Trophoblast cell (in vitro differentiated cells and primary cell): ENCODE data around the gene ABL2.
A peak's percentile ranks its signal among the peaks of the same experiment; 100 is the strongest.

ENCODE experiments used
- DNase-seq, 2 donors: peaks; one replicate each; pipeline ENCODE4 v3.0.0-alpha.2; 2016
- H2AFZ ChIP-seq: 2 replicates; pipeline ENCODE4 v1.6.1; 2013; ENCODE audit warnings: low read length, moderate library complexity, mild to moderate bottlenecking; ENCODE audit not compliant: insufficient read depth, poor library complexity
- H2AK5ac ChIP-seq: 2 replicates; pipeline ENCODE4 v1.6.1; 2013; ENCODE audit warnings: mild to moderate bottlenecking, low read length
- H2BK120ac ChIP-seq: 2 replicates; pipeline ENCODE4 v1.6.1; 2013; ENCODE audit warnings: low read length, mild to moderate bottlenecking, moderate library complexity; ENCODE audit not compliant: insufficient read depth, poor library complexity
- H2BK12ac ChIP-seq: 2 replicates; pipeline ENCODE4 v1.6.1; 2013; ENCODE audit warnings: mild to moderate bottlenecking, low read length, moderate library complexity
- H2BK5ac ChIP-seq: 2 replicates; pipeline ENCODE4 v1.6.1; 2013; ENCODE audit warnings: low read length, low read depth, moderate library complexity, mild to moderate bottlenecking; ENCODE audit not compliant: poor library complexity
- H3K14ac ChIP-seq: 2 replicates; pipeline ENCODE4 v1.6.1; 2013; ENCODE audit warnings: mild to moderate bottlenecking, low read length
- H3K18ac ChIP-seq: 2 replicates; pipeline ENCODE4 v1.6.1; 2013; ENCODE audit warnings: mild to moderate bottlenecking, low read length
- H3K23ac ChIP-seq: 2 replicates; pipeline ENCODE4 v1.6.1; 2013; ENCODE audit warnings: low read length
- H3K27ac ChIP-seq: 2 replicates; pipeline ENCODE4 v1.5.1; 2013; ENCODE audit warnings: low read depth, mild to moderate bottlenecking, inconsistent platforms, low read length, moderate library complexity
- H3K27me3 ChIP-seq: 2 replicates; pipeline ENCODE4 v1.6.1; 2013; ENCODE audit warnings: inconsistent platforms, mild to moderate bottlenecking, low read length, moderate library complexity; ENCODE audit not compliant: insufficient read depth
- H3K36me3 ChIP-seq, 2 experiments: 1 replicate in 1 of 2; 2 replicates in 1 of 2; pipeline ENCODE4 v1.6.1; 2013; ENCODE audit warnings: low read length in 2 of 2, mild to moderate bottlenecking in 2 of 2, moderate library complexity in 1 of 2; ENCODE audit not compliant: insufficient read depth in 2 of 2, control insufficient read depth in 1 of 2
- H3K4ac ChIP-seq: 2 replicates; pipeline ENCODE4 v1.6.1; 2013; ENCODE audit warnings: low read depth, mild to moderate bottlenecking, low read length, moderate library complexity
- H3K4me1 ChIP-seq, 2 experiments: 1 replicate in 1 of 2; 2 replicates in 1 of 2; pipeline ENCODE4 v1.6.1; 2013; ENCODE audit warnings: low read length in 2 of 2, mild to moderate bottlenecking in 2 of 2, moderate library complexity in 1 of 2; ENCODE audit not compliant: insufficient read depth in 2 of 2, control insufficient read depth in 1 of 2
- H3K4me2 ChIP-seq: 2 replicates; pipeline ENCODE4 v1.6.1; 2013; ENCODE audit warnings: inconsistent platforms, mild to moderate bottlenecking, low read length, moderate library complexity
- H3K4me3 ChIP-seq: 2 replicates; pipeline ENCODE4 v1.5.1; 2013; ENCODE audit warnings: mild to moderate bottlenecking, low read depth, low read length, inconsistent platforms
- H3K79me1 ChIP-seq: one replicate; pipeline ENCODE4 v1.6.1; 2013; ENCODE audit warnings: low read length
- H3K79me2 ChIP-seq: 2 replicates; pipeline ENCODE4 v1.6.1; 2013; ENCODE audit warnings: low read length, mild to moderate bottlenecking; ENCODE audit not compliant: control insufficient read depth, insufficient read depth, poor library complexity
- H3K9ac ChIP-seq: 2 replicates; pipeline ENCODE4 v1.6.1; 2013; ENCODE audit warnings: mild to moderate bottlenecking, low read length
- H3K9me3 ChIP-seq: 2 replicates; pipeline ENCODE4 v1.6.1; 2013; ENCODE audit warnings: low read depth, mild to moderate bottlenecking, control low read depth, inconsistent platforms, low read length; ENCODE audit not compliant: insufficient read depth
- H4K12ac ChIP-seq: 2 replicates; pipeline ENCODE4 v1.6.1; 2013; ENCODE audit warnings: low read depth, mild to moderate bottlenecking, low read length, moderate library complexity
- H4K8ac ChIP-seq: 2 replicates; pipeline ENCODE4 v1.6.1; 2013; ENCODE audit warnings: low read depth, mild to moderate bottlenecking, low read length, moderate library complexity
- H4K91ac ChIP-seq: one replicate; pipeline ENCODE4 v1.6.1; 2013; ENCODE audit warnings: low read depth, mild to moderate bottlenecking, low read length, moderate library complexity
- WGBS: extraction: QIAGEN DNeasy Blood & Tissue Kit; methylation state at CpG from one replicate; pipeline ENCODE4 v1.1.7; 2013; ENCODE audit warnings: missing lambda C conversion rate; ENCODE audit not compliant: insufficient read length, insufficient coverage; ENCODE audit errors: extremely low coverage; 5-methylcytosine and 5-hydroxymethylcytosine counted together

ABL2 gene

GRCh38 chr1:179128520-179128919, 101.0 kb downstream of the ABL2 start:
- no peaks in the 10 kb centered on the region for H3K4me1 ChIP-seq
- no peak overlapping the region for H3K4ac ChIP-seq
- H3K79me1 ChIP-seq: no peaks in the 10 kb centered on the region
- H4K12ac ChIP-seq: no peak overlapping the region
- no peak overlapping the region for H2BK5ac ChIP-seq
- H4K8ac ChIP-seq: no peak overlapping the region
- no peak overlapping the region for H2BK12ac ChIP-seq
- H3K79me2 ChIP-seq: no peaks in the 10 kb centered on the region
- no peak overlapping the region for H3K4me3 ChIP-seq
- no peak for DNase-seq
- H3K23ac ChIP-seq: no peak overlapping the region
- no peak overlapping the region for H3K9ac ChIP-seq
- H3K9me3 ChIP-seq: no peaks in the 10 kb centered on the region
- no peak overlapping the region for H3K4me2 ChIP-seq
- H3K18ac ChIP-seq: no peak overlapping the region
- no peak overlapping the region for H4K91ac ChIP-seq
- no peak overlapping the region for H3K14ac ChIP-seq
- no peaks in the 10 kb centered on the region for H3K27me3 ChIP-seq
- no peak overlapping the region for H2AFZ ChIP-seq
- no CpG with 5 or more reads among the region's 4 CpGs for WGBS
- H3K36me3 ChIP-seq: peaks cover 5 to 10% of the 10 kb centered on the region in 2 experiments
- no peak overlapping the region for H2AK5ac ChIP-seq
- no peak overlapping the region for H3K27ac ChIP-seq
- H2BK120ac ChIP-seq: no peak overlapping the region

GRCh38 chr1:179127163-179127895, 102.1 kb downstream of the ABL2 start:
- Histone ChIP-seq H4K12ac (peak overlapping the region; percentile 54), H3K4ac (no peak overlapping the region), H3K18ac (no peak overlapping the region), H2BK5ac (no peak overlapping the region), H3K4me2 (no peak overlapping the region), H3K79me2 (no peaks in the 10 kb centered on the region), H3K36me3 (peaks cover 5 to 11% of the 10 kb centered on the region in 2 experiments), H3K27ac (no peak overlapping the region), H3K23ac (no peak overlapping the region), H3K9me3 (no peaks in the 10 kb centered on the region), H3K14ac (no peak overlapping the region), H2AFZ (no peak overlapping the region), H3K4me1 (no peaks in the 10 kb centered on the region), H2BK12ac (no peak overlapping the region), H3K9ac (no peak overlapping the region), H3K79me1 (no peaks in the 10 kb centered on the region), H2AK5ac (no peak overlapping the region), H4K91ac (no peak overlapping the region), H2BK120ac (no peak overlapping the region), H3K4me3 (no peak overlapping the region), H3K27me3 (no peaks in the 10 kb centered on the region), H4K8ac (no peak overlapping the region)
- DNase-seq: peak in 1 of 2 donors; percentile 11
- no CpG with 5 or more reads among the region's 5 CpGs for WGBS

- Histone ChIP-seq H3K14ac (no peak overlapping the region), H3K79me2 (no peaks in the 10 kb centered on the region), H4K8ac (no peak overlapping the region), H3K9ac (no peak overlapping the region), H2BK5ac (no peak overlapping the region), H4K12ac (no peak overlapping the region), H2AK5ac (no peak overlapping the region), H3K18ac (no peak overlapping the region), H3K27me3 (no peaks in the 10 kb centered on the region), H2BK12ac (no peak overlapping the region), H3K27ac (no peak overlapping the region), H4K91ac (no peak overlapping the region), H3K4me2 (no peak overlapping the region), H2BK120ac (no peak overlapping the region), H3K23ac (no peak overlapping the region), H3K79me1 (no peaks in the 10 kb centered on the region), H3K9me3 (no peaks in the 10 kb centered on the region), H2AFZ (no peak overlapping the region), H3K4me1 (no peaks in the 10 kb centered on the region), H3K4ac (no peak overlapping the region), H3K36me3 (peaks cover 7 to 11% of the 10 kb centered on the region in 2 experiments), H3K4me3 (no peak overlapping the region)
- WGBS: no CpG with 5 or more reads among the region's 8 CpGs
- no peak for DNase-seq
These were observed 103.0 kb downstream of the ABL2 start for GRCh38 chr1:179126338-179127060.

GRCh38 chr1:179124873-179125272, 104.6 kb downstream of the ABL2 start:
- Histone ChIP-seq H3K79me1 (no peaks in the 10 kb centered on the region), H3K9ac (no peak overlapping the region), H3K36me3 (peaks cover 8 to 12% of the 10 kb centered on the region in 2 experiments), H2BK5ac (no peak overlapping the region), H2AFZ (no peak overlapping the region), H2BK120ac (no peak overlapping the region), H3K4me2 (no peak overlapping the region), H2BK12ac (no peak overlapping the region), H3K9me3 (no peaks in the 10 kb centered on the region), H3K4ac (no peak overlapping the region), H3K23ac (no peak overlapping the region), H3K4me1 (no peaks in the 10 kb centered on the region), H3K14ac (no peak overlapping the region), H3K27ac (no peak overlapping the region), H3K18ac (no peak overlapping the region), H2AK5ac (no peak overlapping the region), H4K91ac (no peak overlapping the region), H4K8ac (no peak overlapping the region), H4K12ac (no peak overlapping the region), H3K79me2 (no peaks in the 10 kb centered on the region), H3K4me3 (no peak overlapping the region), H3K27me3 (no peaks in the 10 kb centered on the region)
- no peak for DNase-seq
- WGBS: no CpG with 5 or more reads among the region's 1 CpG
